Measurements from ENCODE around the gene HCRT.
"Not testable (repeated sequence)": the region's sequence is repeated elsewhere in the genome, so short reads cannot be mapped to it uniquely, and the experiment has no call there.

HCRT gene

DNA sequence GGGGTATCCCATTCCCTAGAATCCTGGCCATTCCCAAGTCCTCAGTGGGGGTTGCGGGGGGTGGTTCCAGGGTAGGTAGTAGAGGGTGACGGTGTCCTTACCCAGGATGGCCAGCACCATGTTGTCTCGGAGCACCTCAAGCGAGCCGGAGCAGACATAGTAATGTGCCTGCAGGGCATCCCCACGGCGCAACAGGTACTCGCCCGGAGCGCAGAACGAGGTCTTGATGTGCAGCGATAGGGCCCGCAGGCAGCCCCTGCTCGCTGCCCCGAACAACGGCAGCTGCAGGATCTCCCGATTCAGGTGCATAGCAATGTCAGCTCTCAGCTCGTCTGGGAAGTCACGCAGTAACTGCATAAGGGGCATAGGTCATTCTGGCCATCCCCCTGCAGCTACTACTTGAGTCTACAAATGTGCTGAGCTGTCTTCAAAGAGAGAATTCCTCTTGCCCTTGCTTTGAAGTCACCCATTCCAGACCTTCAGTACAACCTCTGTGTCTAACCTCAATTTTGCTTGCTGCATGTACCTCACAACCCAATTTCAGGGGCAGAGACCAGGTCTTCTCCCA, 19.0 kb downstream of the HCRT start:
- H3K36me3 ChIP-seq (ENCODE audit: control insufficient read depth, insufficient read depth, low read length) = no peaks in the 10 kb centered on the region

DNA sequence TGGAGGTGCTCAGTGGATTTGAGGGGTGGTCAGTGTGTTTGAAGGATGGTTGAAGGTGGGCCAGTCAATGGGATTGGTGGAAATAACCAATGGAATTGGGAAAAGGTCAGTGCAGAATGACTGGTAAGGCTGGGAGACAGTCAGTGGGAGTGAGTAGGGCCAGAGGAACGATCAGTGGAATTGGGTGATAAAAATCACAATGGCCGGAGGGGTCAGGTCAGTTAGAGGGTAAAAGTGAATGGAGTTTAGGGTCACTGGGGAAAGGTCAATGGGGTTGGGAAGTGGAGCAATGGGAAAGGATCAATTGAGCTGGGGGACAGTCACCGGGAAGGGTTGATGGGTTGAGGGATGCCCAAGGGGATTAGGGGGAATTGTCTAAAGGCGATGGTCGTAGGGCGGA, 19.5 kb downstream of the HCRT start:
- Histone ChIP-seq H3K9ac (ENCODE audit: low read length) (no peak overlapping the region), H3K36me3 (ENCODE audit: control insufficient read depth, insufficient read depth, low read length) (no peaks in the 10 kb centered on the region)

More for the DNA sequence above, 19.0 kb downstream of the HCRT start:
- Histone ChIP-seq H3K4me3 (ENCODE audit: low read length) (no peak overlapping the region), H3K27me3 (ENCODE audit: control insufficient read depth, insufficient read depth, low read length) (no peaks in the 10 kb centered on the region), H3K9ac (ENCODE audit: low read length) (no peak overlapping the region), H3K4me1 (ENCODE audit: control insufficient read depth, insufficient read depth, low read length) (no peaks in the 10 kb centered on the region), H3K27ac (ENCODE audit: low read depth, low read length) (no peak overlapping the region)

GRCh38 chr17:42163696-42164407, 21.4 kb downstream of the HCRT start:
- H3K27ac ChIP-seq (ENCODE audit: low read depth, low read length) = no peak overlapping the region
- no peak overlapping the region for H3K4me3 ChIP-seq (ENCODE audit: low read length)
- H3K4me1 ChIP-seq (ENCODE audit: control insufficient read depth, insufficient read depth, low read length) = no peaks in the 10 kb centered on the region
- no peaks in the 10 kb centered on the region for H3K36me3 ChIP-seq (ENCODE audit: control insufficient read depth, insufficient read depth, low read length)
- H3K27me3 ChIP-seq (ENCODE audit: control insufficient read depth, insufficient read depth, low read length) = no peaks in the 10 kb centered on the region
- no peak overlapping the region for H3K9ac ChIP-seq (ENCODE audit: low read length)

More for the DNA sequence above, 19.5 kb downstream of the HCRT start:
- Histone ChIP-seq H3K27ac (ENCODE audit: low read depth, low read length) (no peak overlapping the region), H3K4me1 (ENCODE audit: control insufficient read depth, insufficient read depth, low read length) (no peaks in the 10 kb centered on the region), H3K27me3 (ENCODE audit: control insufficient read depth, insufficient read depth, low read length) (no peaks in the 10 kb centered on the region), H3K4me3 (ENCODE audit: low read length) (no peak overlapping the region)

- Histone ChIP-seq H3K36me3 (ENCODE audit: control insufficient read depth, insufficient read depth, low read length) (no peaks in the 10 kb centered on the region), H3K4me1 (ENCODE audit: control insufficient read depth, insufficient read depth, low read length) (no peaks in the 10 kb centered on the region), H3K4me3 (ENCODE audit: low read length) (no peak overlapping the region), H3K9ac (ENCODE audit: low read length) (no peak overlapping the region), H3K27ac (ENCODE audit: low read depth, low read length) (no peak overlapping the region), H3K27me3 (ENCODE audit: control insufficient read depth, insufficient read depth, low read length) (no peaks in the 10 kb centered on the region)
Observed at GRCh38 chr17:42163113-42163512, 22.1 kb downstream of the HCRT start.

GRCh38 chr17:42160531-42160910, 24.7 kb downstream of the HCRT start:
- no peaks in the 10 kb centered on the region for H3K27me3 ChIP-seq (ENCODE audit: control insufficient read depth, insufficient read depth, low read length)
- no peak overlapping the region for H3K9ac ChIP-seq (ENCODE audit: low read length)
- H3K4me1 ChIP-seq (ENCODE audit: control insufficient read depth, insufficient read depth, low read length) = no peaks in the 10 kb centered on the region
- H3K36me3 ChIP-seq (ENCODE audit: control insufficient read depth, insufficient read depth, low read length) = no peaks in the 10 kb centered on the region
- H3K27ac ChIP-seq (ENCODE audit: low read depth, low read length) = no peak overlapping the region
- no peak overlapping the region for H3K4me3 ChIP-seq (ENCODE audit: low read length)

GRCh38 chr17:42159796-42160530, 25.3 kb downstream of the HCRT start:
- H3K9ac ChIP-seq (ENCODE audit: low read length) = no peak overlapping the region
- H3K36me3 ChIP-seq (ENCODE audit: control insufficient read depth, insufficient read depth, low read length) = no peaks in the 10 kb centered on the region
- H3K4me1 ChIP-seq (ENCODE audit: control insufficient read depth, insufficient read depth, low read length) = no peaks in the 10 kb centered on the region
- no peak overlapping the region for H3K27ac ChIP-seq (ENCODE audit: low read depth, low read length)
- H3K27me3 ChIP-seq (ENCODE audit: control insufficient read depth, insufficient read depth, low read length) = no peaks in the 10 kb centered on the region
- H3K4me3 ChIP-seq (ENCODE audit: low read length) = no peak overlapping the region

DNA sequence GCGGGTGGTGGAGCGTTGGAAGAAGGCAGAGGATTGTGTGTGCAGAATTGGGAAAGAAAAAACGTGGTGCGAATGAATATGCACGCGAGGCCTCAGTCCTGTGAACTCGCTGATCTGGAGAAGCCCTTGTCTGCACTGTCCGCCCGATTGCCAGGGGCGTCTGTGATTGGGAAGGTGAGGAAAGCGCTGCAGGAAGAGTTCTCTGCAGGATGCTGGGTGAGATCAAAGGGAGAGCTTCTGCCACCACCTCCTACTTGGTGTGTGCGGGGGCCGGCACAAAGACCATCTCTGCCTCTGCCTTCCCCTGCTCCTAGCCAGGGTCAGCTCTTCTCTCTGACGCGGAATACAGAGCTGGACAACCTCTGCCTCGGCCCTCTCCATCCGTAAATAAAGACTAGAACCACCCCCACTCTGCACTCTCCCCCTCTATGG, 29.6 kb downstream of the HCRT start:
- no peak overlapping the region for H3K27ac ChIP-seq (ENCODE audit: low read depth, low read length)
- H3K36me3 ChIP-seq (ENCODE audit: control insufficient read depth, insufficient read depth, low read length) = no peaks in the 10 kb centered on the region
- H3K4me3 ChIP-seq (ENCODE audit: low read length) = peak overlapping the region; percentile 54
- H3K4me1 ChIP-seq (ENCODE audit: control insufficient read depth, insufficient read depth, low read length) = peaks cover 9% of the 10 kb centered on the region
- H3K27me3 ChIP-seq (ENCODE audit: control insufficient read depth, insufficient read depth, low read length) = no peaks in the 10 kb centered on the region
- no peak overlapping the region for H3K9ac ChIP-seq (ENCODE audit: low read length)

DNA sequence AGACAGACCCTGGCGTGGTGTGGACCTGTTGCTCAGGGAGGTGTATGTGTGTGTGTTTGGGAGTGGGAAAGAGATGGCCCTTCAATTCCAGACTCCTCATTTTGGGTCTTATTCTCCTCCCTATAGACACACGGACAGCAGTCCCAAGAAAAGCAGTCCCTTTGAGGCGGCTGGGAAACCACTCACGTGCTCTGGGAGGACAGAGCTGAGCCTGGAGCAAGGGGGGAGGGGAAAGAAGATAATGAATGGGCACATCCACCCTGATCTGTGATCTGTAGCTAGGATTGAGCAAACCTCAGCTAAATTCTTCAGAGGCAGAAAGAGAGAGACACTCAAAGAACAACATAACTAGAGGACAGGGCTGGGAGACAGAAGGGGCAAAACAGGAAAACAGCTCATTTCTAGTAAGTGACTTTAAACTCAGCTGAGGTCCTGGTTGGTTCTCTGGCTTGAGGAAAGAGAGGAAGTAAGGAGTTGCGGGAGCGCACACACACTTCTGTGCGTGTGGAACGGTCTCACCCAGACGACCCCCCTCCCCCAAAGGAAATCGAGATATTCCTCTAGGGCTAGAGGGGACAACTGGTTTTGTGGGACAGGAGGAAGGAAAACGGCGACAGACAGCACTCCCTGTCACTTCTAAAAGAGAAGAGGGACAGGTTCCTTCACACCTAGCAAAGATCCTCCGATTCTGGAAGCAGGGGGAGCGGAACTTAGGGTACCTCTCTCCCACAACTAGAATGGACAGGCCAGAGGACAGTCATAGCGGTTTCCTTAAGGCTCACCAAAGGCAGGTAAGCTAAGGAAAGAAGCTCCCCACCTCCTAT, 31.1 kb downstream of the HCRT start:
- Histone ChIP-seq H3K4me1 (ENCODE audit: control insufficient read depth, insufficient read depth, low read length) (peaks cover 9% of the 10 kb centered on the region), H3K27me3 (ENCODE audit: control insufficient read depth, insufficient read depth, low read length) (no peaks in the 10 kb centered on the region), H3K9ac (ENCODE audit: low read length) (peak overlapping the region; percentile 72), H3K36me3 (ENCODE audit: control insufficient read depth, insufficient read depth, low read length) (no peaks in the 10 kb centered on the region), H3K4me3 (ENCODE audit: low read length) (peak overlapping the region; percentile 98), H3K27ac (ENCODE audit: low read depth, low read length) (peak overlapping the region; percentile 77)

GRCh38 chr17:42146911-42147607, 38.2 kb downstream of the HCRT start:
- Histone ChIP-seq H3K4me1 (ENCODE audit: control insufficient read depth, insufficient read depth, low read length) (no peaks in the 10 kb centered on the region), H3K36me3 (ENCODE audit: control insufficient read depth, insufficient read depth, low read length) (peaks cover 14% of the 10 kb centered on the region), H3K27ac (ENCODE audit: low read depth, low read length) (no peak overlapping the region), H3K9ac (ENCODE audit: low read length) (no peak overlapping the region), H3K27me3 (ENCODE audit: control insufficient read depth, insufficient read depth, low read length) (no peaks in the 10 kb centered on the region), H3K4me3 (ENCODE audit: low read length) (no peak overlapping the region)

GRCh38 chr17:42143138-42143537, 42.1 kb downstream of the HCRT start:
- H3K27ac ChIP-seq (ENCODE audit: low read depth, low read length); H3K4me3 ChIP-seq (ENCODE audit: low read length); H3K27me3 ChIP-seq (ENCODE audit: control insufficient read depth, insufficient read depth, low read length); H3K9ac ChIP-seq (ENCODE audit: low read length); H3K4me1 ChIP-seq (ENCODE audit: control insufficient read depth, insufficient read depth, low read length): not testable (repeated sequence)
- H3K36me3 ChIP-seq (ENCODE audit: control insufficient read depth, insufficient read depth, low read length) = peaks cover 15% of the 10 kb centered on the region

GRCh38 chr17:42142371-42142896, 42.8 kb downstream of the HCRT start:
- Histone ChIP-seq H3K4me3 (ENCODE audit: low read length) (no peak overlapping the region), H3K9ac (ENCODE audit: low read length) (no peak overlapping the region), H3K4me1 (ENCODE audit: control insufficient read depth, insufficient read depth, low read length) (peaks cover 10% of the 10 kb centered on the region), H3K27ac (ENCODE audit: low read depth, low read length) (no peak overlapping the region), H3K27me3 (ENCODE audit: control insufficient read depth, insufficient read depth, low read length) (no peaks in the 10 kb centered on the region), H3K36me3 (ENCODE audit: control insufficient read depth, insufficient read depth, low read length) (peaks cover 15% of the 10 kb centered on the region)
